HepG2 (cell line): ENCODE measurements around the gene PBX4. TPM values are rescaled to one million over a fixed set of nuclear protein-coding genes. Genes with fewer than 3 reads are reported as not detected.

ENCODE experiments used
- ATAC-seq: fragments of 200-7000 bp; cut with Tn5 transposase; 3 replicates; pipeline ENCODE4 v1.9.1; 2020; ENCODE audit warnings: mild to moderate bottlenecking, moderate library complexity
- BruUV-seq: library from RNA; stranded (reverse); fragments of 400-500 nt; replicated peaks from 2 replicates; lab custom pipeline; 2021; lab: Mats Ljungman, UMichigan
- CTCF ChIA-PET: fragments of 300-600 bp; formaldehyde crosslinking; extraction: SDS; loops from one replicate; lab custom pipeline; 2021; ENCODE audit warnings: low total read pairs, inconsistent platforms, low intra/inter-chr PET ratio; lab: Yijun Ruan, JAX
- POLR2A ChIA-PET: fragments of 350-600 bp; sonication (Branson Sonifier 250); formaldehyde crosslinking; loops from one replicate; lab custom pipeline; 2020; ENCODE audit warnings: antibody characterized with exemption, inconsistent platforms; lab: Yijun Ruan, JAX
- DNase-seq: peaks from one replicate; pipeline ENCODE4 v3.0.0-alpha.2; 2015; ENCODE audit warnings: low spot score
- FAIRE-seq: peaks from 3 replicates; lab custom pipeline; 2011; peaks lifted over from hg19 to GRCh38; lab: Jason Lieb, UNC
- H2AFZ ChIP-seq: one replicate; pipeline ENCODE4 v1.6.1; 2011; ENCODE audit warnings: low read length, inconsistent platforms
- H3K27ac ChIP-seq: fragments of 300-600 bp; 3 replicates; pipeline ENCODE4 v1.8.0; 2011; ENCODE audit warnings: mixed run types, mild to moderate bottlenecking, mixed read lengths, low read length, inconsistent platforms; ENCODE audit not compliant: insufficient read depth; ENCODE audit errors: extremely low read length
- H3K27me3 ChIP-seq, 2 experiments: fragments of 200-600 bp in 1 of 2; 2 replicates in 1 of 2; 3 replicates in 1 of 2; pipeline versions ENCODE4 v1.6.0 to v1.8.0; 2011; ENCODE audit warnings: low read length in 2 of 2, mild to moderate bottlenecking in 2 of 2, moderate library complexity in 2 of 2, inconsistent platforms in 1 of 2; ENCODE audit not compliant: insufficient read depth in 2 of 2, control insufficient read depth in 1 of 2
- H3K36me3 ChIP-seq, 2 experiments: fragments of 200-600 bp in 1 of 2; replicated peaks in 1 of 2; 2 replicates in 1 of 2; 3 replicates in 1 of 2; pipeline versions ENCODE4 v1.5.1 to v1.8.0; 2011; ENCODE audit warnings: low read length in 2 of 2, inconsistent platforms in 1 of 2; ENCODE audit not compliant: insufficient read depth in 2 of 2, control insufficient read depth in 1 of 2
- H3K4me1 ChIP-seq: 2 replicates; pipeline ENCODE4 v1.5.1; 2012; ENCODE audit warnings: low read length, inconsistent platforms; ENCODE audit not compliant: insufficient read depth
- H3K4me2 ChIP-seq: 2 replicates; pipeline ENCODE4 v1.6.0; 2011; ENCODE audit warnings: low read depth, low read length, inconsistent platforms
- H3K4me3 ChIP-seq, 3 experiments: fragments of 200-600 bp in 1 of 3; sonication (generic), shearing (Covaris generic) in 1 of 3; replicated peaks in 1 of 3; 2 replicates each; pipeline ENCODE4 v1.5.1; 2011 to 2016; ENCODE audit warnings: low read length in 3 of 3, inconsistent platforms in 2 of 3, low read depth in 2 of 3, mild to moderate bottlenecking in 2 of 3, control low read depth in 1 of 3, mixed read lengths in 1 of 3; ENCODE audit not compliant: insufficient read depth in 1 of 3
- H3K79me2 ChIP-seq: one replicate; pipeline ENCODE4 v1.6.1; 2011; ENCODE audit warnings: low read length, inconsistent platforms; ENCODE audit not compliant: insufficient read depth
- H3K9ac ChIP-seq: 2 replicates; pipeline ENCODE4 v1.6.0; 2011; ENCODE audit warnings: mild to moderate bottlenecking, low read depth, low read length, inconsistent platforms; ENCODE audit not compliant: insufficient read depth
- H3K9me3 ChIP-seq: 2 replicates; pipeline ENCODE4 v1.5.1; 2012; ENCODE audit warnings: mild to moderate bottlenecking, low read length
- H4K20me1 ChIP-seq: 2 replicates; pipeline ENCODE4 v1.6.0; 2011; ENCODE audit warnings: inconsistent platforms, mild to moderate bottlenecking, low read length, moderate library complexity; ENCODE audit not compliant: insufficient read depth
- AKAP8 ChIP-seq: sonication (generic); formaldehyde crosslinking; IDR thresholded peaks from 2 replicates; pipeline ENCODE4 v1.5.1; 2020; ENCODE audit warnings: mild to moderate bottlenecking, missing genetic modification reagents
- HNRNPLL ChIP-seq: fragments of 200-400 bp; formaldehyde crosslinking; IDR thresholded peaks from 2 replicates; pipeline ENCODE4 v1.6.1; 2017; ENCODE audit warnings: mild to moderate bottlenecking, low read depth, low read length; ENCODE audit not compliant: poor library complexity, severe bottlenecking
- NFE2L2 ChIP-seq: fragments of 150-350 bp; IDR thresholded peaks from 2 replicates; pipeline ENCODE4 v1.6.1; 2014; ENCODE audit warnings: low read length
- NFYC ChIP-seq: IDR thresholded peaks from 2 replicates; pipeline ENCODE4 v1.6.1; 2016; ENCODE audit warnings: missing genetic modification reagents, missing compliant biosample characterization
- RBM39 ChIP-seq: fragments of 200-400 bp; formaldehyde crosslinking; IDR thresholded peaks from one replicate; pipeline ENCODE4 v1.6.1; 2018; ENCODE audit warnings: antibody characterized with exemption, mild to moderate bottlenecking, low read depth, low read length; ENCODE audit not compliant: poor library complexity, severe bottlenecking
- RNF2 ChIP-seq: fragments of 450-650 bp; conservative IDR thresholded peaks from 2 replicates; pipeline ENCODE4 v1.6.1; 2016; ENCODE audit warnings: low read depth
- SKIL ChIP-seq: sonication (generic); formaldehyde crosslinking; IDR thresholded peaks from 2 replicates; pipeline ENCODE4 v1.8.0; 2022; ENCODE audit warnings: missing genetic modification reagents, mild to moderate bottlenecking, moderate library complexity, borderline replicate concordance
- SMAD9 ChIP-seq: sonication (generic); formaldehyde crosslinking; IDR thresholded peaks from 2 replicates; pipeline ENCODE4 v1.5.1; 2020; ENCODE audit warnings: mild to moderate bottlenecking, missing genetic modification reagents
- SNAI1 ChIP-seq: sonication (generic); formaldehyde crosslinking; IDR thresholded peaks from 2 replicates; pipeline ENCODE4 v1.5.0; 2020; ENCODE audit warnings: mild to moderate bottlenecking, missing genetic modification reagents, borderline replicate concordance
- THAP7 ChIP-seq: sonication (generic); formaldehyde crosslinking; IDR thresholded peaks from 2 replicates; pipeline ENCODE4 v1.8.1; 2023; ENCODE audit warnings: mild to moderate bottlenecking, missing genetic modification reagents
- ZNF543 ChIP-seq: sonication (generic); formaldehyde crosslinking; IDR thresholded peaks from 2 replicates; pipeline ENCODE4 v1.4.0; 2020; ENCODE audit warnings: mild to moderate bottlenecking, missing genetic modification reagents
- ZNF615 ChIP-seq: sonication (generic); formaldehyde crosslinking; IDR thresholded peaks from 2 replicates; pipeline ENCODE4 v1.5.0; 2020; ENCODE audit warnings: mild to moderate bottlenecking, missing genetic modification reagents, borderline replicate concordance
- WGBS: methylation state at CpG from one replicate; pipeline ENCODE4 v1.1.6; 2017; ENCODE audit warnings: low lambda C conversion rate; 5-methylcytosine and 5-hydroxymethylcytosine counted together
- in situ Hi-C: cut with HindIII; loops from 2 replicates; pipeline ENCODE4 v1.10.0; 2017; ENCODE audit warnings: low pct_unique_long_range_greater_than_20kb; ENCODE audit not compliant: extremely low pct_ligation_motif_present
- intact Hi-C: fragments of 100-400 bp; cut with micrococcal nuclease; formaldehyde crosslinking; loops from one replicate; pipeline ENCODE4 v1.10.0; 2022; ENCODE audit not compliant: unreplicated experiment
- polyA plus RNA-seq, 8 experiments: library from polyadenylated mRNA; depleted of rRNA in 3 of 8; stranded (reverse) in 7 of 8; unstranded in 1 of 8; fragments of >200 nt; fragmentation: Illumina TruSeq in 4 of 8; extraction: Trizol in 4 of 8; gene quantifications; 2 replicates each; pipeline versions ENCODE4 v1.2.1 to v1.2.3, GENCODE V29; 2011 to 2016; ENCODE audit warnings: low read depth in 4 of 8, missing spikeins in 1 of 8, mixed read lengths in 1 of 8; ENCODE audit not compliant: insufficient read depth in 1 of 8
- total RNA-seq, 5 experiments: library from RNA; depleted of rRNA; stranded (reverse); fragments of >200 nt; fragmentation: Illumina TruSeq; extraction: Trizol; gene quantifications; 2 replicates each; pipeline ENCODE4 v1.2.3, GENCODE V29; 2016; ENCODE audit warnings: low read depth in 1 of 5

The PBX4 gene
- total and polyA plus RNA-seq, 2 of the 13 experiments (the other 11 are each of a cell fraction or from before 2014, with no cell fraction given): not detected

- TF ChIP-seq SMAD9 (CRISPR knock-in tag): no peak
- TF ChIP-seq NFYC (CRISPR knock-in tag): no peak
- TF ChIP-seq ZNF543 (CRISPR knock-in tag): no peak
- no peak for TF ChIP-seq RNF2
- TF ChIP-seq SNAI1 (CRISPR knock-in tag): no peak
- no peak for TF ChIP-seq ZNF615 (CRISPR knock-in tag)
- no peak for TF ChIP-seq THAP7 (CRISPR knock-in tag)
- no peak for TF ChIP-seq AKAP8
- TF ChIP-seq SKIL (CRISPR knock-in tag): no peak
- TF ChIP-seq NFE2L2: no peak
- TF ChIP-seq HNRNPLL: no peak
- TF ChIP-seq RBM39: no peak
- Histone ChIP-seq H3K4me3 (no peak overlapping the region), H3K9me3 (no peaks in the 10 kb centered on the region), H3K4me1 (no peaks in the 10 kb centered on the region), H2AFZ (no peak overlapping the region), H3K9ac (no peak overlapping the region), H3K4me2 (no peak overlapping the region), H3K36me3 (no peaks in the 10 kb centered on the region), H4K20me1 (no peaks in the 10 kb centered on the region), H3K27me3 (peaks cover 5 to 48% of the 10 kb centered on the region in 2 experiments; a peak in 4 of 5 replicates), H3K79me2 (no peaks in the 10 kb centered on the region), H3K27ac (no peak overlapping the region)
- CTCF ChIA-PET: no interaction called here
- FAIRE-seq (no peak), ATAC-seq (no peak), DNase-seq (no peak)
- in situ Hi-C loops (loop anchor here (25.0 kb wide), 1 partner anchor 417 kb away; no protein-coding TSS in a partner anchor), intact Hi-C loops (no loop called here)
- 78% methylated on average over 7 of the region's 23 CpGs for WGBS
- POLR2A ChIA-PET: no interaction called here
- BruUV-seq: no TSS peak
These were observed 72.8 kb downstream of the PBX4 start for GRCh38 chr19:19545707-19546106.
